H1 (cell line): Measurements from ENCODE around the gene EEF2K. TPM values are rescaled to one million over a fixed set of nuclear protein-coding genes. Genes with fewer than 3 reads are reported as not detected.

Experiments used
- CTCF ChIA-PET: fragments of 300-600 bp; sonication (Branson Sonifier 250); formaldehyde crosslinking; loops from one replicate; lab custom pipeline; 2021; ENCODE audit not compliant: partially characterized antibody; lab: Charles Lee
- POLR2A ChIA-PET: fragments of 300-600 bp; sonication (Branson Sonifier 250); formaldehyde crosslinking; loops from one replicate; lab custom pipeline; 2021; ENCODE audit warnings: inconsistent platforms; ENCODE audit not compliant: partially characterized antibody; lab: Charles Lee
- DNase-seq, 2 experiments: peaks; one replicate each; pipeline versions ENCODE4 v3.0.0 to v3.0.0-alpha.2; 2010 to 2022; ENCODE audit warnings: low spot score in 2 of 2, low read depth in 1 of 2, mixed read lengths in 1 of 2
- FAIRE-seq: peaks from 2 replicates; lab custom pipeline; 2011; peaks lifted over from hg19 to GRCh38; lab: Jason Lieb, UNC
- H2AFZ ChIP-seq: 2 replicates; pipeline ENCODE4 v1.8.1; 2012; ENCODE audit warnings: low read length, inconsistent platforms
- H2AK5ac ChIP-seq: 2 replicates; pipeline ENCODE4 v1.6.1; 2013; ENCODE audit warnings: low read depth, low read length
- H2BK120ac ChIP-seq: replicated peaks from 2 replicates; pipeline ENCODE3; 2013; ENCODE audit warnings: low read depth, low read length, inconsistent platforms
- H2BK12ac ChIP-seq: 2 replicates; pipeline ENCODE4 v1.6.1; 2013; ENCODE audit warnings: low read depth, low read length
- H2BK15ac ChIP-seq: 2 replicates; pipeline ENCODE4 v1.6.1; 2013; ENCODE audit warnings: low read length
- H2BK20ac ChIP-seq: 2 replicates; pipeline ENCODE4 v1.6.1; 2013; ENCODE audit warnings: low read length
- H2BK5ac ChIP-seq: 2 replicates; pipeline ENCODE4 v1.6.1; 2013; ENCODE audit warnings: low read depth, low read length
- H3K14ac ChIP-seq: 2 replicates; pipeline ENCODE4 v1.6.1; 2013; ENCODE audit warnings: inconsistent platforms; ENCODE audit not compliant: insufficient read length
- H3K18ac ChIP-seq: 2 replicates; pipeline ENCODE4 v1.6.1; 2013; ENCODE audit warnings: low read length; ENCODE audit errors: extremely low read depth
- H3K23ac ChIP-seq: 2 replicates; pipeline ENCODE4 v1.6.1; 2013; ENCODE audit warnings: inconsistent platforms; ENCODE audit not compliant: insufficient read length
- H3K23me2 ChIP-seq: 2 replicates; pipeline ENCODE4 v1.6.1; 2013; ENCODE audit warnings: low read depth, low read length
- H3K27ac ChIP-seq: 2 replicates; pipeline ENCODE4 v1.6.1; 2011; ENCODE audit warnings: low read depth, low read length, inconsistent platforms
- H3K27me3 ChIP-seq, 4 experiments: replicated peaks in 1 of 4; 1 replicate in 1 of 4; 2 replicates in 3 of 4; pipeline versions ENCODE4 v1.6.1 to v1.8.1; 2011 to 2013; ENCODE audit warnings: low read length in 3 of 4, mild to moderate bottlenecking in 3 of 4, inconsistent platforms in 2 of 4, mixed read lengths in 2 of 4, moderate library complexity in 1 of 4; ENCODE audit not compliant: control insufficient read depth in 3 of 4, insufficient read depth in 3 of 4; ENCODE audit errors: extremely low read depth in 1 of 4
- H3K36me3 ChIP-seq, 4 experiments: 2 replicates each; pipeline versions ENCODE4 v1.6.1 to v1.8.1; 2011 to 2013; ENCODE audit warnings: mild to moderate bottlenecking in 4 of 4, low read length in 3 of 4, moderate library complexity in 2 of 4, control low read depth in 1 of 4, inconsistent platforms in 1 of 4; ENCODE audit not compliant: insufficient read depth in 4 of 4, control insufficient read depth in 2 of 4
- H3K4ac ChIP-seq: replicated peaks from 2 replicates; pipeline ENCODE3; 2013; ENCODE audit warnings: low read length, low read depth, mixed read lengths, inconsistent platforms; ENCODE audit not compliant: insufficient read length
- H3K4me1 ChIP-seq, 4 experiments: replicated peaks in 1 of 4; 1 replicate in 1 of 4; 2 replicates in 3 of 4; pipeline versions ENCODE4 v1.6.1 to v1.8.1; 2011 to 2013; ENCODE audit warnings: low read length in 3 of 4, inconsistent platforms in 2 of 4, mixed read lengths in 1 of 4; ENCODE audit not compliant: insufficient read depth in 4 of 4, control insufficient read depth in 3 of 4
- H3K4me2 ChIP-seq, 2 experiments: 2 replicates each; pipeline versions ENCODE4 v1.6.1 to v1.8.1; 2011 to 2013; ENCODE audit warnings: low read depth in 2 of 2, low read length in 2 of 2, control low read depth in 1 of 2, inconsistent platforms in 1 of 2, mild to moderate bottlenecking in 1 of 2; ENCODE audit not compliant: insufficient read depth in 1 of 2
- H3K4me3 ChIP-seq, 4 experiments: fragments of 200-600, 300-600 bp in 1 of 4; sonication (generic), shearing (Covaris generic), sonication (Bioruptor Twin) in 1 of 4; 2 replicates each; pipeline versions ENCODE4 v1.5.1 to v1.8.1; 2011 to 2016; ENCODE audit warnings: low read length in 4 of 4, low read depth in 3 of 4, control low read depth in 2 of 4, inconsistent platforms in 2 of 4, mild to moderate bottlenecking in 2 of 4, mixed read lengths in 1 of 4, moderate library complexity in 1 of 4; ENCODE audit not compliant: insufficient read depth in 2 of 4; ENCODE audit errors: extremely low read depth in 1 of 4
- H3K56ac ChIP-seq: replicated peaks from 2 replicates; pipeline ENCODE3; 2013; ENCODE audit warnings: low read depth, mild to moderate bottlenecking, mixed read lengths, low read length, inconsistent platforms; ENCODE audit not compliant: insufficient read length
- H3K79me1 ChIP-seq: 2 replicates; pipeline ENCODE4 v1.6.1; 2013; ENCODE audit warnings: low read depth, low read length, control low read depth
- H3K79me2 ChIP-seq, 2 experiments: 2 replicates each; pipeline versions ENCODE4 v1.6.1 to v1.8.1; 2012 to 2013; ENCODE audit warnings: low read length in 2 of 2, mild to moderate bottlenecking in 2 of 2, inconsistent platforms in 1 of 2; ENCODE audit not compliant: insufficient read depth in 2 of 2, control insufficient read depth in 1 of 2
- H3K9ac ChIP-seq, 4 experiments: replicated peaks in 1 of 4; 1 replicate in 1 of 4; 2 replicates in 3 of 4; pipeline versions ENCODE4 v1.6.1 to v1.8.1; 2011 to 2013; ENCODE audit warnings: low read depth in 3 of 4, low read length in 3 of 4, control low read depth in 2 of 4, mild to moderate bottlenecking in 2 of 4, moderate library complexity in 2 of 4, inconsistent platforms in 1 of 4; ENCODE audit errors: extremely low read depth in 1 of 4
- H3K9me3 ChIP-seq, 2 experiments: 2 replicates each; pipeline versions ENCODE4 v1.6.1 to v1.8.1; 2012 to 2013; ENCODE audit warnings: mild to moderate bottlenecking in 2 of 2, moderate library complexity in 2 of 2, control low read depth in 1 of 2, inconsistent platforms in 1 of 2, low read depth in 1 of 2, low read length in 1 of 2, mixed read lengths in 1 of 2; ENCODE audit not compliant: insufficient read depth in 2 of 2
- H4K20me1 ChIP-seq, 2 experiments: replicated peaks in 1 of 2; 2 replicates each; pipeline versions ENCODE3 to v1.8.1; 2011 to 2013; ENCODE audit warnings: inconsistent platforms in 2 of 2, low read length in 2 of 2, mild to moderate bottlenecking in 1 of 2; ENCODE audit not compliant: insufficient read depth in 2 of 2, control insufficient read depth in 1 of 2
- H4K5ac ChIP-seq: 2 replicates; pipeline ENCODE4 v1.6.1; 2013; ENCODE audit warnings: low read length, low read depth, mixed read lengths, inconsistent platforms; ENCODE audit not compliant: insufficient read length
- H4K8ac ChIP-seq: 2 replicates; pipeline ENCODE4 v1.8.0; 2013; ENCODE audit warnings: mild to moderate bottlenecking, moderate library complexity, low read length, inconsistent platforms; ENCODE audit not compliant: insufficient read depth; ENCODE audit errors: extremely low read depth
- H4K91ac ChIP-seq: replicated peaks from 2 replicates; pipeline ENCODE3; 2013; ENCODE audit warnings: low read length, mixed read lengths, inconsistent platforms; ENCODE audit not compliant: insufficient read length
- BACH1 ChIP-seq: IDR thresholded peaks from 2 replicates; pipeline ENCODE4 v1.6.1; 2012; ENCODE audit warnings: low read length, improper control_type of control experiment
- BCL11A ChIP-seq, 2 experiments: IDR thresholded peaks; one replicate each; pipeline ENCODE4 v1.6.1; 2011; ENCODE audit warnings: low read depth in 2 of 2, low read length in 2 of 2, mild to moderate bottlenecking in 2 of 2
- BRCA1 ChIP-seq: IDR thresholded peaks from 2 replicates; pipeline ENCODE4 v1.6.1; 2012; ENCODE audit warnings: low read depth, low read length, improper control_type of control experiment
- CEBPB ChIP-seq: IDR thresholded peaks from 2 replicates; pipeline ENCODE4 v1.6.1; 2012; ENCODE audit warnings: low read depth, low read length
- EP300 ChIP-seq, 2 experiments: IDR thresholded peaks; 1 replicate in 1 of 2; 2 replicates in 1 of 2; pipeline ENCODE4 v1.6.1; 2011 to 2012; ENCODE audit warnings: low read depth in 2 of 2, low read length in 2 of 2, mild to moderate bottlenecking in 2 of 2, borderline replicate concordance in 1 of 2, inconsistent platforms in 1 of 2, moderate library complexity in 1 of 2
- FOSL1 ChIP-seq: IDR thresholded peaks from 2 replicates; pipeline ENCODE4 v1.6.1; 2011; ENCODE audit warnings: mild to moderate bottlenecking, low read depth, low read length, moderate library complexity; ENCODE audit not compliant: insufficient read depth
- RNF2 ChIP-seq: fragments of 200-900, 300-1000 bp; sonication (generic); IDR thresholded peaks from 2 replicates; pipeline ENCODE4 v1.7.1; 2016; ENCODE audit warnings: borderline replicate concordance, low read depth, mild to moderate bottlenecking, antibody characterized with exemption, low read length; ENCODE audit not compliant: poor library complexity, severe bottlenecking; ENCODE audit errors: missing control alignments
- SIRT6 ChIP-seq: IDR thresholded peaks from one replicate; pipeline ENCODE4 v1.7.1; 2012; ENCODE audit warnings: low read length, inconsistent platforms
- TBP ChIP-seq: IDR thresholded peaks from 2 replicates; pipeline ENCODE4 v1.6.1; 2011; ENCODE audit warnings: low read depth, low read length, improper control_type of control experiment
- ZNF274 ChIP-seq: IDR thresholded peaks from 2 replicates; pipeline ENCODE4 v1.7.0; 2012; ENCODE audit warnings: low read length, borderline replicate concordance; ENCODE audit errors: extremely low read depth
- WGBS, 2 experiments: shearing (Covaris generic) in 1 of 2; methylation state at CpG; one replicate each; pipeline versions ENCODE4 v1.1.6 to v1.1.7; 2013 to 2015; ENCODE audit warnings: low lambda C conversion rate in 2 of 2, mixed read lengths in 2 of 2, inconsistent platforms in 1 of 2, low coverage in 1 of 2, missing lambda C conversion rate in 1 of 2; ENCODE audit not compliant: insufficient replicate concordance in 2 of 2, insufficient coverage in 1 of 2, insufficient read length in 1 of 2; ENCODE audit errors: extremely low coverage in 1 of 2, missing lambda C conversion rate in 1 of 2; 5-methylcytosine and 5-hydroxymethylcytosine counted together
- polyA plus RNA-seq, 7 experiments: library from polyadenylated mRNA; depleted of rRNA in 3 of 7; stranded (reverse) in 5 of 7; unstranded in 2 of 7; fragments of >200 nt in 5 of 7; fragments of 200-250 nt in 2 of 7; gene quantifications; 1 replicate in 5 of 7; 2 replicates in 1 of 7; 4 replicates in 1 of 7; pipeline versions ENCODE4 v1.2.1 to v1.2.3, GENCODE V29; 2011 to 2013; ENCODE audit warnings: missing spikeins in 2 of 7, mixed read lengths in 2 of 7
- total RNA-seq: library from RNA; stranded (reverse); fragmentation: NEBNext Ultra II Directional; extraction: Animal tissue kit (Norgen Biotek cat#: 25700); gene quantifications from 2 replicates; pipeline ENCODE4 v1.2.1, GENCODE V29; 2021
- TF ChIP-seq, protein P1 (sequence below), 3 experiments: IDR thresholded peaks; 1 replicate in 2 of 3; 2 replicates in 1 of 3; pipeline versions ENCODE4 v1.5.1 to v1.6.1; 2011; ENCODE audit warnings: low read length in 3 of 3, mild to moderate bottlenecking in 3 of 3, inconsistent platforms in 2 of 3, low read depth in 1 of 3, moderate library complexity in 1 of 3; ENCODE audit not compliant: insufficient read depth in 1 of 3; ENCODE audit errors: control extremely low read depth in 1 of 3

The EEF2K gene
- total and polyA plus RNA-seq, 2 of the 8 experiments (the other 6 are each of a cell fraction or from before 2014, with no cell fraction given) = 14.9 to 30.2 TPM

DNA sequence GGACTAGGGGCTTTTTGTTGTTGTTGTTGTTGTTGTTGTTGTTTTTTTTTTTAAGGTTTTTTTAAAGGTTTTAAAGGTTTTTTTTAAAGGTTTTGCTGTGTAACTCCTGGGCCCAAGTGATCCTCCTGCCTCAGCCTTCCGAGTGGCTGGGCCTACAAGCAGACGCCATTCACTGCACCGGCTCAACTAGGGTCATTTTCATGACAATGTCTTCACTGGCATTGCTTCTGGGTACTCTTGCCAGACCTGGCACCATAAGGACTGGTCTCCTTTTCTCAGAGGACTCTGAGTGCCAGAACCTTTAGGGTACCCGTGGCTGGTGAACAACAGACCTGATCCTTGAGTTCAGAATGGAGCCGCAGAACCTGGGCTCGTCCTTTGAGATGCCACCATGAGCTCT, 111.5 kb downstream of the EEF2K start:
- Histone ChIP-seq H3K36me3 (peaks cover 13 to 40% (median 35%) of the 10 kb centered on the region in 4 experiments; a peak in 6 of 8 replicates), H2BK12ac (no peak overlapping the region), H3K14ac (no peak overlapping the region), H2BK20ac (no peak overlapping the region), H3K79me2 (peaks cover 0 to 13% of the 10 kb centered on the region in 2 experiments; a peak in 1 of 4 replicates), H3K4me1 (peaks cover 0 to 3% (median under 1%) of the 10 kb centered on the region in 4 experiments; a peak in 2 of 7 replicates), H3K18ac (no peak overlapping the region), H4K5ac (no peak overlapping the region), H2AFZ (no peak overlapping the region), H3K4ac (no peak overlapping the region), H2BK5ac (no peak overlapping the region), H4K8ac (no peak overlapping the region), H3K23ac (no peak overlapping the region), H3K27ac (no peak overlapping the region), H2BK15ac (no peak overlapping the region), H3K9ac (no peak overlapping the region), H3K4me2 (no peak overlapping the region), H2BK120ac (no peak overlapping the region), H3K79me1 (peaks cover 4% of the 10 kb centered on the region; the same call in 1 of the 2 replicates), H3K9me3 (no peaks in the 10 kb centered on the region), H3K56ac (no peak overlapping the region), H4K91ac (no peak overlapping the region), H3K23me2 (no peaks in the 10 kb centered on the region), H3K27me3 (no peaks in the 10 kb centered on the region), H2AK5ac (no peak overlapping the region), H4K20me1 (peaks cover 0 to 10% of the 10 kb centered on the region in 2 experiments), H3K4me3 (no peak overlapping the region)
- POLR2A ChIA-PET = interaction anchor here (0.6 to 1.0 kb wide), 3 partner anchors 8 to 12 kb away, joined by 3 read pairs; no protein-coding TSS in a partner anchor
- CTCF ChIA-PET = interaction anchor here (0.6 to 4.5 kb wide), 17 partner anchors 8 to 1157 kb away, joined by 3 to 21 read pairs (median 5); no protein-coding TSS in a partner anchor
- DNase-seq (no peak), FAIRE-seq (no peak)
- 96% methylated on average over 6 of the region's 6 CpGs; no CpG with 5 or more reads in 1 of the 2 experiments for WGBS, 2 experiments
- TF ChIP-seq RNF2 = no peak
- no peak for TF ChIP-seq EP300 (IDR thresholded peaks at IDR 0.05; ENCODE audit: borderline replicate concordance in 1 of 2, low read depth in 2 of 2, low read length in 2 of 2)
- no peak for TF ChIP-seq CEBPB
- TF ChIP-seq BCL11A (IDR thresholded peaks at IDR 0.05; ENCODE audit: low read depth in 2 of 2, low read length in 2 of 2) = no peak
- TF ChIP-seq BRCA1 = no peak
- TF ChIP-seq SIRT6 = no peak
- TF ChIP-seq, protein P1, sequence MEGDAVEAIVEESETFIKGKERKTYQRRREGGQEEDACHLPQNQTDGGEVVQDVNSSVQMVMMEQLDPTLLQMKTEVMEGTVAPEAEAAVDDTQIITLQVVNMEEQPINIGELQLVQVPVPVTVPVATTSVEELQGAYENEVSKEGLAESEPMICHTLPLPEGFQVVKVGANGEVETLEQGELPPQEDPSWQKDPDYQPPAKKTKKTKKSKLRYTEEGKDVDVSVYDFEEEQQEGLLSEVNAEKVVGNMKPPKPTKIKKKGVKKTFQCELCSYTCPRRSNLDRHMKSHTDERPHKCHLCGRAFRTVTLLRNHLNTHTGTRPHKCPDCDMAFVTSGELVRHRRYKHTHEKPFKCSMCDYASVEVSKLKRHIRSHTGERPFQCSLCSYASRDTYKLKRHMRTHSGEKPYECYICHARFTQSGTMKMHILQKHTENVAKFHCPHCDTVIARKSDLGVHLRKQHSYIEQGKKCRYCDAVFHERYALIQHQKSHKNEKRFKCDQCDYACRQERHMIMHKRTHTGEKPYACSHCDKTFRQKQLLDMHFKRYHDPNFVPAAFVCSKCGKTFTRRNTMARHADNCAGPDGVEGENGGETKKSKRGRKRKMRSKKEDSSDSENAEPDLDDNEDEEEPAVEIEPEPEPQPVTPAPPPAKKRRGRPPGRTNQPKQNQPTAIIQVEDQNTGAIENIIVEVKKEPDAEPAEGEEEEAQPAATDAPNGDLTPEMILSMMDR (IDR thresholded peaks at IDR 0.05; ENCODE audit: control extremely low read depth in 1 of 3, insufficient read depth in 1 of 3, low read depth in 1 of 3, low read length in 3 of 3) = no peak
- TF ChIP-seq FOSL1 = no peak
- no peak for TF ChIP-seq TBP
- TF ChIP-seq ZNF274 = no peak
- TF ChIP-seq BACH1 = no peak
